ENCODE measurements around the gene DGLUCY. TPM values are rescaled to one million over a fixed set of nuclear protein-coding genes. Genes with fewer than 3 reads are reported as not detected.
"Not testable (repeated sequence)": the region's sequence is repeated elsewhere in the genome, so short reads cannot be mapped to it uniquely, and the experiment has no call there.

The DGLUCY gene
- total and polyA plus RNA-seq, 4 donors, result 17.9 to 58.1 (median 24.9) TPM

GRCh38 chr14:91225025-91225424 lies 111.2 kb downstream of the DGLUCY start:
- Histone ChIP-seq H3K27me3 (ENCODE audit: control insufficient read depth in 4 of 4, insufficient read depth in 4 of 4, low read length in 3 of 4) (no peaks in the 10 kb centered on the region), H3K4me1 (ENCODE audit: control insufficient read depth in 4 of 4, insufficient read depth in 4 of 4, low read length in 3 of 4) (no peaks in the 10 kb centered on the region), H3K36me3 (ENCODE audit: control insufficient read depth in 4 of 4, insufficient read depth in 3 of 4, low read depth in 1 of 4, low read length in 3 of 4) (peaks cover 1 to 50% (median 21%) of the 10 kb centered on the region in 4 donors), H3K9me3 (ENCODE audit: control insufficient read depth in 4 of 4, low read length in 3 of 4) (peaks cover 0 to 2% (median 0%) of the 10 kb centered on the region in 4 donors), H3K9ac (ENCODE audit: low read depth in 1 of 2, low read length in 2 of 2) (no peak overlapping the region), H3K4me3 (ENCODE audit: low read depth in 1 of 3, low read length in 3 of 3) (no peak overlapping the region), H3K27ac (ENCODE audit: low read depth in 1 of 2, low read length in 2 of 2) (no peak overlapping the region)
- no peak for TF ChIP-seq HNF4A (conservative IDR thresholded peaks at IDR 0.05)
- DNase-seq (ENCODE audit: low spot score), result no peak
- WGBS, result 96% methylated on average over 7 of the region's 7 CpGs

GRCh38 chr14:91226360-91226759 lies 112.5 kb downstream of the DGLUCY start:
- H3K27me3 ChIP-seq (ENCODE audit: control insufficient read depth in 4 of 4, insufficient read depth in 4 of 4, low read length in 3 of 4); H3K9ac ChIP-seq (ENCODE audit: low read depth in 1 of 2, low read length in 2 of 2); H3K4me1 ChIP-seq (ENCODE audit: control insufficient read depth in 4 of 4, insufficient read depth in 4 of 4, low read length in 3 of 4); DNase-seq (ENCODE audit: low spot score); H3K27ac ChIP-seq (ENCODE audit: low read depth in 1 of 2, low read length in 2 of 2); H3K4me3 ChIP-seq (ENCODE audit: low read depth in 1 of 3, low read length in 3 of 3); H3K9me3 ChIP-seq (ENCODE audit: control insufficient read depth in 4 of 4, low read length in 3 of 4): not testable (repeated sequence)
- peaks cover 1 to 38% (median 19%) of the 10 kb centered on the region in 4 donors for H3K36me3 ChIP-seq (ENCODE audit: control insufficient read depth in 4 of 4, insufficient read depth in 3 of 4, low read depth in 1 of 4, low read length in 3 of 4)
- WGBS, result 84% methylated on average over 4 of the region's 4 CpGs

GRCh38 chr14:91227183-91227628 lies 113.3 kb downstream of the DGLUCY start:
- no peaks in the 10 kb centered on the region for H3K27me3 ChIP-seq (ENCODE audit: control insufficient read depth in 4 of 4, insufficient read depth in 4 of 4, low read length in 3 of 4)
- TF ChIP-seq RXRA (IDR thresholded peaks at IDR 0.05) (no peak), ZBTB33 (IDR thresholded peaks at IDR 0.05) (no peak), EGR1 (IDR thresholded peaks at IDR 0.05; ENCODE audit: low read depth in 2 of 2) (no peak), RAD21 (IDR thresholded peaks at IDR 0.05) (no peak), MAX (IDR thresholded peaks at IDR 0.05) (no peak), HNF4G (IDR thresholded peaks at IDR 0.05) (no peak), GABPA (IDR thresholded peaks at IDR 0.05 in 1 of 2, conservative IDR thresholded peaks at IDR 0.05 in 1 of 2) (no peak), FOXA2 (IDR thresholded peaks at IDR 0.05) (no peak), FOXA1 (IDR thresholded peaks at IDR 0.05) (no peak), CTCF (IDR thresholded peaks at IDR 0.05; ENCODE audit: low read depth, low read length, missing input control) (no peak)

More at GRCh38 chr14:91227183-91227628, 113.3 kb downstream of the DGLUCY start:
- H3K4me1 ChIP-seq (ENCODE audit: control insufficient read depth in 4 of 4, insufficient read depth in 4 of 4, low read length in 3 of 4), result no peaks in the 10 kb centered on the region
- no peak overlapping the region for H3K27ac ChIP-seq (ENCODE audit: low read depth in 1 of 2, low read length in 2 of 2)
- H3K36me3 ChIP-seq (ENCODE audit: control insufficient read depth in 4 of 4, insufficient read depth in 3 of 4, low read depth in 1 of 4, low read length in 3 of 4), result peaks cover 1 to 32% (median 16%) of the 10 kb centered on the region in 4 donors
- H3K9ac ChIP-seq (ENCODE audit: low read depth in 1 of 2, low read length in 2 of 2), result no peak overlapping the region
- peaks cover 0 to 5% (median 2%) of the 10 kb centered on the region in 4 donors for H3K9me3 ChIP-seq (ENCODE audit: control insufficient read depth in 4 of 4, low read length in 3 of 4)
- 85% methylated on average over 7 of the region's 7 CpGs for WGBS
- no peak overlapping the region for H3K4me3 ChIP-seq (ENCODE audit: low read depth in 1 of 3, low read length in 3 of 3)
- no peak for DNase-seq (ENCODE audit: low spot score)

Measured in liver (tissue), 9 donors.